HepG2 (cell line): ENCODE measurements around the gene AKIRIN1. TPM values are rescaled to one million over a fixed set of nuclear protein-coding genes. Genes with fewer than 3 reads are reported as not detected.
A peak's percentile ranks its signal among the peaks of the same experiment; 100 is the strongest.

ENCODE experiments used
- GABPB1 ChIP-seq: IDR thresholded peaks from 2 replicates; pipeline ENCODE4 v1.6.1; 2016; ENCODE audit warnings: mild to moderate bottlenecking, missing genetic modification reagents, moderate library complexity, missing compliant biosample characterization
- KMT2B ChIP-seq: IDR thresholded peaks from 2 replicates; pipeline ENCODE4 v1.6.1; 2016; ENCODE audit warnings: missing genetic modification reagents, missing compliant biosample characterization
- SRSF4 ChIP-seq: fragments of 200-400 bp; formaldehyde crosslinking; IDR thresholded peaks from one replicate; pipeline ENCODE4 v1.6.1; 2018; ENCODE audit warnings: mild to moderate bottlenecking, low read depth, low read length, moderate library complexity; ENCODE audit not compliant: poor library complexity, severe bottlenecking
- ZNF34 ChIP-seq: sonication (generic); formaldehyde crosslinking; IDR thresholded peaks from 2 replicates; pipeline ENCODE4 v1.4.0; 2020; ENCODE audit warnings: mild to moderate bottlenecking, missing genetic modification reagents, borderline replicate concordance
- ZNF569 ChIP-seq: sonication (generic); formaldehyde crosslinking; IDR thresholded peaks from 2 replicates; pipeline ENCODE4 v1.5.0; 2020; ENCODE audit warnings: mild to moderate bottlenecking, missing genetic modification reagents, moderate library complexity, borderline replicate concordance
- ZNF891 ChIP-seq: sonication (generic); formaldehyde crosslinking; IDR thresholded peaks from 2 replicates; pipeline ENCODE4 v1.5.0; 2020; ENCODE audit warnings: mild to moderate bottlenecking, missing genetic modification reagents
- polyA plus RNA-seq, 8 experiments: library from polyadenylated mRNA; depleted of rRNA in 3 of 8; stranded (reverse) in 7 of 8; unstranded in 1 of 8; fragments of >200 nt; fragmentation: Illumina TruSeq in 4 of 8; extraction: Trizol in 4 of 8; gene quantifications; 2 replicates each; pipeline versions ENCODE4 v1.2.1 to v1.2.3, GENCODE V29; 2011 to 2016; ENCODE audit warnings: low read depth in 4 of 8, missing spikeins in 1 of 8, mixed read lengths in 1 of 8; ENCODE audit not compliant: insufficient read depth in 1 of 8
- total RNA-seq, 5 experiments: library from RNA; depleted of rRNA; stranded (reverse); fragments of >200 nt; fragmentation: Illumina TruSeq; extraction: Trizol; gene quantifications; 2 replicates each; pipeline ENCODE4 v1.2.3, GENCODE V29; 2016; ENCODE audit warnings: low read depth in 1 of 5
- TF ChIP-seq, protein P1 (sequence below): IDR thresholded peaks from 2 replicates; pipeline ENCODE4 v1.6.1; 2016; ENCODE audit warnings: control low read depth
- TF ChIP-seq, protein P2 (sequence below): sonication (generic); formaldehyde crosslinking; IDR thresholded peaks from 2 replicates; pipeline ENCODE4 v1.4.0; 2020; ENCODE audit warnings: missing genetic modification reagents
- TF ChIP-seq, protein P3 (sequence below): IDR thresholded peaks from 2 replicates; pipeline ENCODE4 v1.6.1; 2012; ENCODE audit warnings: low read length, improper control_type of control experiment
- TF ChIP-seq, protein P4 (sequence below): sonication (generic); formaldehyde crosslinking; IDR thresholded peaks from 2 replicates; pipeline ENCODE4 v1.5.0; 2020; ENCODE audit warnings: missing genetic modification reagents, mild to moderate bottlenecking, borderline replicate concordance
- TF ChIP-seq, protein P5 (sequence below): sonication (generic); formaldehyde crosslinking; IDR thresholded peaks from 2 replicates; pipeline ENCODE4 v1.4.0; 2020; ENCODE audit warnings: missing genetic modification reagents; ENCODE audit errors: not compliant biosample characterization
- TF ChIP-seq, protein P6 (sequence below): sonication (generic); formaldehyde crosslinking; IDR thresholded peaks from 2 replicates; pipeline ENCODE4 v1.4.0; 2020; ENCODE audit warnings: missing genetic modification reagents

Gene AKIRIN1
- total and polyA plus RNA-seq, 2 of the 13 experiments (the other 11 are each of a cell fraction or from before 2014, with no cell fraction given) = 123 to 157 TPM

DNA sequence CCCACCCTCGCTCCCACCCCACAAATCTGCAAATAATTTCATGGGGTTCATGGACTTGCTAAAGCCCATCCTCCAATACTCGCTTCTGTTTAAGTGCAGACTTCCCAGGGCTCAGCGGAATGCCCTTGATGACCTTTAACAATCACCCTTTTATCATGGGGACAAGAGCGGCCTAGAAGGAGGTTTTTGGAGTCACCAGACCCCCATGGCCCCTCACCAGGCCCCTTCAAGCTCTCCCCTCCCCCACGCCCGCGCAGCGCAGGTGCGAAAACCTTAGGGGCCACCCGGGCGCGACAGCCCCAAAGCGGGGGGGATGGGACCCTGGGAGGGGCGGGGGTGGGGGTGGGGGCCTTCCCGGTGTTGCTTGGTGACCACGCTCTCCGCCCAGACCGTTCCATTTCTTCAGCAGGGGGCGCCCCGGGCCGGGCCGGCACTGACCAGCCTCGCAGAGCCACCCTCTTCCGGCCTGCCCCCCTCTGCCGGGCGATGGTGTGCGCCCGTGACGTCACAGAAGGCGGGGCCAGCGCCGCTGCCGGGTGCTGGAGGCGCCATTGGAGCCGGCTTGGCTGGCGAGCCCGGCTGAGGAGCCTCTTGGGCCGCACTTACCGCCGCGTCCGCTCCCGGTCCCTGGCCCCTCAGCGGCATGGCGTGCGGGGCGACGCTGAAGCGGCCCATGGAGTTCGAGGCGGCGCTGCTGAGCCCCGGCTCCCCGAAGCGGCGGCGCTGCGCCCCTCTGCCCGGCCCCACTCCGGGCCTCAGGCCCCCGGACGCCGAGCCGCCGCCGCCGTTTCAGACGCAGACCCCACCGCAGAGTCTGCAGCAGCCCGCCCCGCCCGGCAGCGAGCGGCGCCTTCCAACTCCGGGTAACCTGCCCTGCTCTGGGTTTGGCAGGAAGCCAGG, at the start of gene AKIRIN1 (continued):
- TF ChIP-seq, protein P1, sequence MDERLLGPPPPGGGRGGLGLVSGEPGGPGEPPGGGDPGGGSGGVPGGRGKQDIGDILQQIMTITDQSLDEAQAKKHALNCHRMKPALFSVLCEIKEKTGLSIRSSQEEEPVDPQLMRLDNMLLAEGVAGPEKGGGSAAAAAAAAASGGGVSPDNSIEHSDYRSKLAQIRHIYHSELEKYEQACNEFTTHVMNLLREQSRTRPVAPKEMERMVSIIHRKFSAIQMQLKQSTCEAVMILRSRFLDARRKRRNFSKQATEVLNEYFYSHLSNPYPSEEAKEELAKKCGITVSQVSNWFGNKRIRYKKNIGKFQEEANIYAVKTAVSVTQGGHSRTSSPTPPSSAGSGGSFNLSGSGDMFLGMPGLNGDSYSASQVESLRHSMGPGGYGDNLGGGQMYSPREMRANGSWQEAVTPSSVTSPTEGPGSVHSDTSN (CRISPR knock-in tag) = no peak
- TF ChIP-seq SRSF4 = no peak
- peak; percentile 57; the same call in 1 of the 2 replicates for TF ChIP-seq KMT2B (CRISPR knock-in tag)
- TF ChIP-seq, protein P2, sequence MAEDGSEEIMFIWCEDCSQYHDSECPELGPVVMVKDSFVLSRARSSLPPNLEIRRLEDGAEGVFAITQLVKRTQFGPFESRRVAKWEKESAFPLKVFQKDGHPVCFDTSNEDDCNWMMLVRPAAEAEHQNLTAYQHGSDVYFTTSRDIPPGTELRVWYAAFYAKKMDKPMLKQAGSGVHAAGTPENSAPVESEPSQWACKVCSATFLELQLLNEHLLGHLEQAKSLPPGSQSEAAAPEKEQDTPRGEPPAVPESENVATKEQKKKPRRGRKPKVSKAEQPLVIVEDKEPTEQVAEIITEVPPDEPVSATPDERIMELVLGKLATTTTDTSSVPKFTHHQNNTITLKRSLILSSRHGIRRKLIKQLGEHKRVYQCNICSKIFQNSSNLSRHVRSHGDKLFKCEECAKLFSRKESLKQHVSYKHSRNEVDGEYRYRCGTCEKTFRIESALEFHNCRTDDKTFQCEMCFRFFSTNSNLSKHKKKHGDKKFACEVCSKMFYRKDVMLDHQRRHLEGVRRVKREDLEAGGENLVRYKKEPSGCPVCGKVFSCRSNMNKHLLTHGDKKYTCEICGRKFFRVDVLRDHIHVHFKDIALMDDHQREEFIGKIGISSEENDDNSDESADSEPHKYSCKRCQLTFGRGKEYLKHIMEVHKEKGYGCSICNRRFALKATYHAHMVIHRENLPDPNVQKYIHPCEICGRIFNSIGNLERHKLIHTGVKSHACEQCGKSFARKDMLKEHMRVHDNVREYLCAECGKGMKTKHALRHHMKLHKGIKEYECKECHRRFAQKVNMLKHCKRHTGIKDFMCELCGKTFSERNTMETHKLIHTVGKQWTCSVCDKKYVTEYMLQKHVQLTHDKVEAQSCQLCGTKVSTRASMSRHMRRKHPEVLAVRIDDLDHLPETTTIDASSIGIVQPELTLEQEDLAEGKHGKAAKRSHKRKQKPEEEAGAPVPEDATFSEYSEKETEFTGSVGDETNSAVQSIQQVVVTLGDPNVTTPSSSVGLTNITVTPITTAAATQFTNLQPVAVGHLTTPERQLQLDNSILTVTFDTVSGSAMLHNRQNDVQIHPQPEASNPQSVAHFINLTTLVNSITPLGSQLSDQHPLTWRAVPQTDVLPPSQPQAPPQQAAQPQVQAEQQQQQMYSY (CRISPR knock-in tag) = peak; percentile 30; the same call in 1 of the 2 replicates
- TF ChIP-seq, protein P3, sequence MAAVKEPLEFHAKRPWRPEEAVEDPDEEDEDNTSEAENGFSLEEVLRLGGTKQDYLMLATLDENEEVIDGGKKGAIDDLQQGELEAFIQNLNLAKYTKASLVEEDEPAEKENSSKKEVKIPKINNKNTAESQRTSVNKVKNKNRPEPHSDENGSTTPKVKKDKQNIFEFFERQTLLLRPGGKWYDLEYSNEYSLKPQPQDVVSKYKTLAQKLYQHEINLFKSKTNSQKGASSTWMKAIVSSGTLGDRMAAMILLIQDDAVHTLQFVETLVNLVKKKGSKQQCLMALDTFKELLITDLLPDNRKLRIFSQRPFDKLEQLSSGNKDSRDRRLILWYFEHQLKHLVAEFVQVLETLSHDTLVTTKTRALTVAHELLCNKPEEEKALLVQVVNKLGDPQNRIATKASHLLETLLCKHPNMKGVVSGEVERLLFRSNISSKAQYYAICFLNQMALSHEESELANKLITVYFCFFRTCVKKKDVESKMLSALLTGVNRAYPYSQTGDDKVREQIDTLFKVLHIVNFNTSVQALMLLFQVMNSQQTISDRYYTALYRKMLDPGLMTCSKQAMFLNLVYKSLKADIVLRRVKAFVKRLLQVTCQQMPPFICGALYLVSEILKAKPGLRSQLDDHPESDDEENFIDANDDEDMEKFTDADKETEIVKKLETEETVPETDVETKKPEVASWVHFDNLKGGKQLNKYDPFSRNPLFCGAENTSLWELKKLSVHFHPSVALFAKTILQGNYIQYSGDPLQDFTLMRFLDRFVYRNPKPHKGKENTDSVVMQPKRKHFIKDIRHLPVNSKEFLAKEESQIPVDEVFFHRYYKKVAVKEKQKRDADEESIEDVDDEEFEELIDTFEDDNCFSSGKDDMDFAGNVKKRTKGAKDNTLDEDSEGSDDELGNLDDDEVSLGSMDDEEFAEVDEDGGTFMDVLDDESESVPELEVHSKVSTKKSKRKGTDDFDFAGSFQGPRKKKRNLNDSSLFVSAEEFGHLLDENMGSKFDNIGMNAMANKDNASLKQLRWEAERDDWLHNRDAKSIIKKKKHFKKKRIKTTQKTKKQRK = no peak
- TF ChIP-seq, protein P4, sequence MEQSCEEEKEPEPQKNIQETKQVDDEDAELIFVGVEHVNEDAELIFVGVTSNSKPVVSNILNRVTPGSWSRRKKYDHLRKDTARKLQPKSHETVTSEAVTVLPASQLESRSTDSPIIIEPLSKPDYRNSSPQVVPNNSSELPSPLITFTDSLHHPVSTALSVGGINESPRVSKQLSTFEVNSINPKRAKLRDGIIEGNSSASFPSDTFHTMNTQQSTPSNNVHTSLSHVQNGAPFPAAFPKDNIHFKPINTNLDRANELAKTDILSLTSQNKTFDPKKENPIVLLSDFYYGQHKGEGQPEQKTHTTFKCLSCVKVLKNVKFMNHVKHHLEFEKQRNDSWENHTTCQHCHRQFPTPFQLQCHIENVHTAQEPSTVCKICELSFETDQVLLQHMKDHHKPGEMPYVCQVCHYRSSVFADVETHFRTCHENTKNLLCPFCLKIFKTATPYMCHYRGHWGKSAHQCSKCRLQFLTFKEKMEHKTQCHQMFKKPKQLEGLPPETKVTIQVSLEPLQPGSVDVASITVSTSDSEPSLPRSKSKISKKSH = peak; percentile 56; the same call in 1 of the 2 replicates
- TF ChIP-seq, protein P5, sequence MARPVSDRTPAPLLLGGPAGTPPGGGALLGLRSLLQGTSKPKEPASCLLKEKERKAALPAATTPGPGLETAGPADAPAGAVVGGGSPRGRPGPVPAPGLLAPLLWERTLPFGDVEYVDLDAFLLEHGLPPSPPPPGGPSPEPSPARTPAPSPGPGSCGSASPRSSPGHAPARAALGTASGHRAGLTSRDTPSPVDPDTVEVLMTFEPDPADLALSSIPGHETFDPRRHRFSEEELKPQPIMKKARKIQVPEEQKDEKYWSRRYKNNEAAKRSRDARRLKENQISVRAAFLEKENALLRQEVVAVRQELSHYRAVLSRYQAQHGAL = no peak
- TF ChIP-seq, protein P6, sequence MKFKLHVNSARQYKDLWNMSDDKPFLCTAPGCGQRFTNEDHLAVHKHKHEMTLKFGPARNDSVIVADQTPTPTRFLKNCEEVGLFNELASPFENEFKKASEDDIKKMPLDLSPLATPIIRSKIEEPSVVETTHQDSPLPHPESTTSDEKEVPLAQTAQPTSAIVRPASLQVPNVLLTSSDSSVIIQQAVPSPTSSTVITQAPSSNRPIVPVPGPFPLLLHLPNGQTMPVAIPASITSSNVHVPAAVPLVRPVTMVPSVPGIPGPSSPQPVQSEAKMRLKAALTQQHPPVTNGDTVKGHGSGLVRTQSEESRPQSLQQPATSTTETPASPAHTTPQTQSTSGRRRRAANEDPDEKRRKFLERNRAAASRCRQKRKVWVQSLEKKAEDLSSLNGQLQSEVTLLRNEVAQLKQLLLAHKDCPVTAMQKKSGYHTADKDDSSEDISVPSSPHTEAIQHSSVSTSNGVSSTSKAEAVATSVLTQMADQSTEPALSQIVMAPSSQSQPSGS (CRISPR knock-in tag) = peak; percentile 91
- TF ChIP-seq ZNF569 = no peak
- peak; percentile 28; the same call in 1 of the 2 replicates for TF ChIP-seq ZNF891 (CRISPR knock-in tag)
- TF ChIP-seq GABPB1 (CRISPR knock-in tag) = peak; percentile 88
- TF ChIP-seq ZNF34 = no peak
